MM.1S (cell line): ENCODE data around the gene RNASE8.

Experiments used
- DNase-seq: peaks from one replicate; pipeline ENCODE4 v3.0.0-alpha.2; 2015
- H2AFZ ChIP-seq: fragments of 300-600 bp; sonication (generic); 2 replicates; pipeline ENCODE4 v1.6.0; 2016; ENCODE audit warnings: antibody characterized with exemption, low read length
- H3F3A ChIP-seq: fragments of 300-600 bp; sonication (generic); 2 replicates; pipeline ENCODE4 v1.6.1; 2016; ENCODE audit warnings: mild to moderate bottlenecking, antibody characterized with exemption, low read length, moderate library complexity, mixed read lengths; ENCODE audit not compliant: insufficient read depth
- H3K27ac ChIP-seq: fragments of 300-600 bp; sonication (generic); 2 replicates; pipeline ENCODE4 v1.5.1; 2016; ENCODE audit warnings: mild to moderate bottlenecking, low read length
- H3K27me3 ChIP-seq: fragments of 300-600 bp; sonication (generic); replicated peaks from 2 replicates; pipeline ENCODE4 v1.6.0; 2016; ENCODE audit warnings: low read length; ENCODE audit not compliant: insufficient read depth
- H3K36me3 ChIP-seq: fragments of 300-600 bp; sonication (generic); replicated peaks from 2 replicates; pipeline ENCODE4 v1.6.1; 2016; ENCODE audit warnings: mild to moderate bottlenecking, low read length, mixed read lengths; ENCODE audit not compliant: insufficient read depth
- H3K4me1 ChIP-seq: fragments of 300-600 bp; sonication (generic); 2 replicates; pipeline ENCODE4 v1.6.1; 2016; ENCODE audit warnings: low read length, mixed read lengths
- H3K4me2 ChIP-seq: fragments of 300-600 bp; sonication (generic); 2 replicates; pipeline ENCODE4 v1.6.0; 2016; ENCODE audit warnings: low read depth, low read length
- H3K4me3 ChIP-seq: fragments of 300-600 bp; sonication (generic); 2 replicates; pipeline ENCODE4 v1.5.1; 2016; ENCODE audit warnings: low read length, mixed read lengths
- H3K79me2 ChIP-seq: fragments of 300-600 bp; sonication (generic); 2 replicates; pipeline ENCODE4 v1.6.1; 2016; ENCODE audit warnings: mixed run types, low read length, mixed read lengths
- H3K9ac ChIP-seq: fragments of 300-600 bp; sonication (generic); 2 replicates; pipeline ENCODE4 v1.6.1; 2016; ENCODE audit warnings: low read length, mixed read lengths
- H3K9me2 ChIP-seq: fragments of 300-600 bp; sonication (generic); replicated peaks from 2 replicates; pipeline ENCODE4 v1.6.1; 2016; ENCODE audit warnings: mild to moderate bottlenecking, low read length, mixed read lengths; ENCODE audit not compliant: insufficient read depth
- H3K9me3 ChIP-seq: fragments of 300-600 bp; sonication (generic); replicated peaks from 2 replicates; pipeline ENCODE4 v1.6.1; 2016; ENCODE audit warnings: mild to moderate bottlenecking, low read length, mixed read lengths; ENCODE audit not compliant: insufficient read depth
- H4K20me1 ChIP-seq: fragments of 300-600 bp; sonication (generic); 2 replicates; pipeline ENCODE4 v1.6.1; 2016; ENCODE audit warnings: mild to moderate bottlenecking, low read length, moderate library complexity, mixed read lengths; ENCODE audit not compliant: insufficient read depth
- CTCF ChIP-seq: fragments of 300-600 bp; sonication (generic); IDR thresholded peaks from 2 replicates; pipeline ENCODE4 v1.5.1; 2016; ENCODE audit warnings: antibody characterized with exemption, low read length, mixed read lengths
- EZH2 ChIP-seq: fragments of 300-600 bp; sonication (generic); optimal IDR thresholded peaks from 2 replicates; pipeline ENCODE3; 2017; ENCODE audit warnings: low read depth, mild to moderate bottlenecking, antibody characterized with exemption, low read length, mixed read lengths
- EZH2phosphoT487 ChIP-seq: fragments of 300-600 bp; sonication (generic); IDR thresholded peaks from 2 replicates; pipeline ENCODE4 v1.6.1; 2018; ENCODE audit warnings: antibody characterized with exemption, low read length

Gene RNASE8

GRCh38 chr14:21029917-21030316, 27.7 kb upstream of the RNASE8 start, which contains the start of gene TPPP2:
TSS of gene TPPP2 (plus strand) at chr14:21030217. CDS start at chr14:21030582, 365 bp downstream.
- H3K9ac ChIP-seq, result no peak within 1 kb of the TSS
- DNase-seq, result no peak
- no peaks in the 10 kb centered on the region for H4K20me1 ChIP-seq
- no peaks in the 10 kb centered on the region for H3F3A ChIP-seq
- H3K79me2 ChIP-seq, result no peaks in the 10 kb centered on the region
- no peak within 1 kb of the TSS for H3K4me2 ChIP-seq
- no peak within 1 kb of the TSS for H3K4me3 ChIP-seq
- no peak within 1 kb of the TSS for H2AFZ ChIP-seq
- no peak for TF ChIP-seq CTCF
- TF ChIP-seq EZH2phosphoT487, result no peak
- no peak for TF ChIP-seq EZH2
- no peaks in the 10 kb centered on the region for H3K9me3 ChIP-seq
- H3K9me2 ChIP-seq, result no peaks in the 10 kb centered on the region
- no peaks in the 10 kb centered on the region for H3K27me3 ChIP-seq
- H3K27ac ChIP-seq, result no peak within 1 kb of the TSS
- H3K36me3 ChIP-seq, result no peaks in the 10 kb centered on the region
- no peaks in the 10 kb centered on the region for H3K4me1 ChIP-seq

- H2AFZ ChIP-seq, result no peak overlapping the region
- H3K27me3 ChIP-seq, result no peaks in the 10 kb centered on the region
- no peaks in the 10 kb centered on the region for H4K20me1 ChIP-seq
- no peaks in the 10 kb centered on the region for H3F3A ChIP-seq
- no peaks in the 10 kb centered on the region for H3K9me2 ChIP-seq
- TF ChIP-seq EZH2, result no peak
- no peak for TF ChIP-seq EZH2phosphoT487
- TF ChIP-seq CTCF, result no peak
- no peak for DNase-seq
- H3K9me3 ChIP-seq, result no peaks in the 10 kb centered on the region
- H3K9ac ChIP-seq, result no peak overlapping the region
- H3K36me3 ChIP-seq, result no peaks in the 10 kb centered on the region
- H3K4me3 ChIP-seq, result no peak overlapping the region
- no peak overlapping the region for H3K27ac ChIP-seq
- H3K4me2 ChIP-seq, result no peak overlapping the region
- no peaks in the 10 kb centered on the region for H3K4me1 ChIP-seq
- no peaks in the 10 kb centered on the region for H3K79me2 ChIP-seq
Observed at GRCh38 chr14:21030531-21030930, 27.1 kb upstream of the RNASE8 start.

DNA sequence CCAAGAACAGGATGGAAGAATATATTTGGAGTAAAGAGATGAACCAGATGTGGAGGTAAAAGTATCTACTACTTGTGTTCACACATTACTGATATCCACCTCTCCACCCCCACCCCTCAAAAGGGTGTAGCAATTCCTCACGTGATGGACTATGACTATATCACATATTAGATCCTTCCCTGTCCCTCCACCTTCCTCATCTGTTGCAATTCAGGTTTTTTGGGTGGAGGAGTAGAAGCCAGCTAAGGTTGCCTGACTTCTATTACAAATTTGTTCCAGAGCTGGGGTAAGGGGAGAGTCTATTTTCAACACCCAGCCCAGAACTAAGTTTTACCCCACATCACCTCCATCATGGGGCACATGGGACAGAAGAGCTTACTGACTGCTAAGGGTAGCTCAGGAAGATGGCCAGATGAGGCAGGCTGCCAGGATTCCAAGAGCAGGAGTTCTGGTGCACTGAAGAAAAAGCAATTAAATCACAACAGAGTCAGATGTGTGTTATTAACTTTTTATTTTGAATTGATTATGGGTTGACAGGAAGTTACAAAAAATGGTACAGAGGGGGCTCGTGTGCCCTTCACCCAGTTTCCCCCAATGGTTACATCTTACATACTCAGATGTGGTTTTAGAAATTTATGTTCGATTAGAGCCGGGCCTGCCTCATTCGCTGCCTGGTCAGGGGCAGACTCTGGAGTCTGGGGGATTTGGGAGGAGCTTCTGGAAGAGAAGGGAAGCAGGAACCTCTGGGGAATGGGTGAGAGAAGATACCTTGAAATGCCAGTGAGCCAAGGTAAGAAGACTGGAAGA, 25.1 kb upstream of the RNASE8 start:
- H3K9ac ChIP-seq, result no peak overlapping the region
- no peak overlapping the region for H3K4me2 ChIP-seq
- no peaks in the 10 kb centered on the region for H3K79me2 ChIP-seq
- TF ChIP-seq EZH2phosphoT487, result no peak
- TF ChIP-seq EZH2, result no peak
- no peak for TF ChIP-seq CTCF
- H3K9me3 ChIP-seq, result no peaks in the 10 kb centered on the region
- H3K4me3 ChIP-seq, result no peak overlapping the region
- no peak for DNase-seq
- no peaks in the 10 kb centered on the region for H4K20me1 ChIP-seq
- H3K4me1 ChIP-seq, result no peaks in the 10 kb centered on the region
- H3K27me3 ChIP-seq, result no peaks in the 10 kb centered on the region
- no peaks in the 10 kb centered on the region for H3F3A ChIP-seq
- no peak overlapping the region for H3K27ac ChIP-seq
- H3K36me3 ChIP-seq, result no peaks in the 10 kb centered on the region
- no peak overlapping the region for H2AFZ ChIP-seq
- H3K9me2 ChIP-seq, result no peaks in the 10 kb centered on the region
